GM03348 (cell line): ENCODE data around the gene KSR1.
"Not testable (repeated sequence)": the region's sequence is repeated elsewhere in the genome, so short reads cannot be mapped to it uniquely, and the experiment has no call there.

Experiments
- DNase-seq: peaks from one replicate; pipeline ENCODE4 v3.0.0; 2012; ENCODE audit warnings: low spot score

Gene KSR1

GRCh38 chr17:27494192-27495091 lies 38.2 kb downstream of the KSR1 start:
- peak; percentile 74 for DNase-seq

GRCh38 chr17:27495460-27495859 lies 39.2 kb downstream of the KSR1 start:
- DNase-seq: no peak

GRCh38 chr17:27496005-27496404 lies 39.8 kb downstream of the KSR1 start:
- DNase-seq: no peak

GRCh38 chr17:27496437-27496943 lies 40.2 kb downstream of the KSR1 start:
- DNase-seq: no peak

- no peak for DNase-seq
Measured at GRCh38 chr17:27496971-27497370, 40.7 kb downstream of the KSR1 start.

GRCh38 chr17:27497696-27498095 lies 41.4 kb downstream of the KSR1 start:
- no peak for DNase-seq

GRCh38 chr17:27498615-27499309 lies 42.5 kb downstream of the KSR1 start:
- no peak for DNase-seq

- no peak for DNase-seq
Measured at GRCh38 chr17:27499451-27500265, 43.4 kb downstream of the KSR1 start.

GRCh38 chr17:27501338-27501737 lies 45.1 kb downstream of the KSR1 start:
- not testable (repeated sequence) for DNase-seq

- DNase-seq: peak; percentile 68
Measured at GRCh38 chr17:27502526-27503324, 46.5 kb downstream of the KSR1 start.

- DNase-seq: no peak
Measured at GRCh38 chr17:27503611-27504010, 47.4 kb downstream of the KSR1 start.

- no peak for DNase-seq
Measured at GRCh38 chr17:27504188-27504995, 48.1 kb downstream of the KSR1 start.

- DNase-seq: no peak
Measured at GRCh38 chr17:27506348-27507218, 50.3 kb downstream of the KSR1 start.

- DNase-seq: no peak
Measured at GRCh38 chr17:27511168-27511883, 55.1 kb downstream of the KSR1 start.

- DNase-seq: no peak
Measured at GRCh38 chr17:27512031-27512430, 55.8 kb downstream of the KSR1 start.

- no peak for DNase-seq
Measured at GRCh38 chr17:27512511-27513346, 56.5 kb downstream of the KSR1 start.

GRCh38 chr17:27513849-27514248 lies 57.6 kb downstream of the KSR1 start:
- DNase-seq: no peak
